GM19372 (cell line): ENCODE measurements around the gene KIT.

ENCODE experiments used
- ATAC-seq: cut with Tn5 transposase; IDR thresholded peaks from one replicate; pipeline ENCODE4 v1.9.1; 2021; ENCODE audit warnings: mild to moderate bottlenecking, low read depth, moderate library complexity; ENCODE audit not compliant: unreplicated experiment

The KIT gene

GRCh38 chr4:54741202-54741601, 83.4 kb downstream of the KIT start:
- ATAC-seq = no peak

- no peak for ATAC-seq
Observed at GRCh38 chr4:54742636-54743399, 85.1 kb downstream of the KIT start.

GRCh38 chr4:54743562-54743961, 85.8 kb downstream of the KIT start:
- ATAC-seq = no peak

GRCh38 chr4:54744487-54744886, 86.7 kb downstream of the KIT start:
- ATAC-seq = no peak

GRCh38 chr4:54745031-54745770, 87.4 kb downstream of the KIT start:
- no peak for ATAC-seq

- peak; percentile 60 for ATAC-seq
Observed at GRCh38 chr4:54746218-54746617, 88.5 kb downstream of the KIT start.

- ATAC-seq = no peak
Observed at GRCh38 chr4:54750341-54750740, 92.6 kb downstream of the KIT start.

- no peak for ATAC-seq
Observed at GRCh38 chr4:54754394-54754793, 96.6 kb downstream of the KIT start.

- no peak for ATAC-seq
Observed at GRCh38 chr4:54764476-54764875, 106.7 kb downstream of the KIT start.

- ATAC-seq = no peak
Observed at GRCh38 chr4:54767376-54767775, 109.6 kb downstream of the KIT start.

- ATAC-seq = no peak
Observed at GRCh38 chr4:54773022-54773421, 115.3 kb downstream of the KIT start.

GRCh38 chr4:54779036-54779435, 121.3 kb downstream of the KIT start:
- ATAC-seq = no peak

GRCh38 chr4:54779476-54780148, 121.9 kb downstream of the KIT start:
- no peak for ATAC-seq

GRCh38 chr4:54780149-54780495, 122.4 kb downstream of the KIT start:
- ATAC-seq = no peak

- no peak for ATAC-seq
Observed at GRCh38 chr4:54781756-54782155, 124.0 kb downstream of the KIT start.

GRCh38 chr4:54783402-54784110, 125.8 kb downstream of the KIT start:
- ATAC-seq = no peak

GRCh38 chr4:54784161-54784671, 126.5 kb downstream of the KIT start:
- no peak for ATAC-seq
